K562 (cell line): ENCODE results near the gene TGOLN2. TPM values are rescaled to one million over a fixed set of nuclear protein-coding genes. Genes with fewer than 3 reads are reported as not detected.
A peak's percentile ranks its signal among the peaks of the same experiment; 100 is the strongest.
"Not testable (repeated sequence)": the region's sequence is repeated elsewhere in the genome, so short reads cannot be mapped to it uniquely, and the experiment has no call there.

Source experiments
- ATAC-seq: fragments of 200-7000 bp; cut with Tn5 transposase; 3 replicates; pipeline ENCODE4 v1.9.1; 2020; ENCODE audit warnings: moderate library complexity
- BruUV-seq: library from RNA; stranded (reverse); fragments of 400-500 nt; replicated peaks from 2 replicates; lab custom pipeline; 2021; lab: Mats Ljungman, UMichigan
- CTCF ChIA-PET: fragments of 300-600 bp; formaldehyde crosslinking; extraction: SDS; loops from one replicate; lab custom pipeline; 2021; ENCODE audit warnings: low intra/inter-chr PET ratio; lab: Yijun Ruan, JAX
- POLR2A ChIA-PET: fragments of 300-600, 350-650 bp; sonication (Branson Sonifier 250); formaldehyde crosslinking; extraction: SDS; loops from one replicate; lab custom pipeline; 2021; ENCODE audit warnings: antibody characterized with exemption, inconsistent platforms; lab: Yijun Ruan, JAX
- DNase-seq, 4 experiments: peaks; one replicate each; pipeline versions ENCODE4 v3.0.0 to v3.0.0-alpha.2; 2011 to 2018; ENCODE audit warnings: low spot score in 3 of 4, mixed read lengths in 3 of 4; ENCODE audit errors: extremely low read depth in 1 of 4
- FAIRE-seq: peaks from 2 replicates; lab custom pipeline; 2011; peaks lifted over from hg19 to GRCh38; lab: Jason Lieb, UNC
- H2AFZ ChIP-seq: 2 replicates; pipeline ENCODE4 v1.6.0; 2011; ENCODE audit warnings: low read depth, low read length, control low read depth, inconsistent platforms
- H3K27ac ChIP-seq: fragments of 200-600 bp; 3 replicates; pipeline ENCODE4 v1.8.0; 2011; ENCODE audit warnings: low read depth, mild to moderate bottlenecking, control low read depth, inconsistent platforms, low read length, moderate library complexity, mixed read lengths; ENCODE audit errors: extremely low read depth
- H3K27me3 ChIP-seq, 2 experiments: fragments of 300-600 bp in 1 of 2; 2 replicates in 1 of 2; 3 replicates in 1 of 2; pipeline versions ENCODE4 v1.6.0 to v1.8.0; 2011; ENCODE audit warnings: inconsistent platforms in 2 of 2, low read length in 2 of 2, mild to moderate bottlenecking in 1 of 2, mixed read lengths in 1 of 2, moderate library complexity in 1 of 2; ENCODE audit not compliant: control insufficient read depth in 2 of 2, insufficient read depth in 2 of 2
- H3K36me3 ChIP-seq: fragments of 300-600 bp; 3 replicates; pipeline ENCODE4 v1.8.0; 2011; ENCODE audit warnings: mild to moderate bottlenecking, low read length, inconsistent platforms; ENCODE audit not compliant: control insufficient read depth, insufficient read depth
- H3K4me1 ChIP-seq, 2 experiments: fragments of 200-600 bp in 1 of 2; replicated peaks in 1 of 2; 2 replicates in 1 of 2; 3 replicates in 1 of 2; pipeline versions ENCODE4 v1.5.1 to v1.8.0; 2011; ENCODE audit warnings: inconsistent platforms in 2 of 2, low read length in 2 of 2, mild to moderate bottlenecking in 1 of 2, mixed read lengths in 1 of 2, moderate library complexity in 1 of 2; ENCODE audit not compliant: control insufficient read depth in 2 of 2, insufficient read depth in 2 of 2
- H3K4me2 ChIP-seq: 2 replicates; pipeline ENCODE4 v1.6.1; 2011; ENCODE audit warnings: low read length, control low read depth, inconsistent platforms, mixed read lengths; ENCODE audit not compliant: insufficient read depth
- H3K4me3 ChIP-seq: fragments of 200-600 bp; sonication (generic), shearing (Covaris generic); 2 replicates; pipeline ENCODE4 v1.5.1; 2016; ENCODE audit warnings: control low read depth, inconsistent platforms
- H3K79me2 ChIP-seq: fragments of 200-600 bp; 3 replicates; pipeline ENCODE4 v1.8.0; 2011; ENCODE audit warnings: low read length, inconsistent platforms; ENCODE audit not compliant: control insufficient read depth, insufficient read depth
- H3K9ac ChIP-seq, 2 experiments: 2 replicates each; pipeline versions ENCODE4 v1.6.0 to v1.6.1; 2011; ENCODE audit warnings: low read depth in 2 of 2, low read length in 2 of 2, control low read depth in 1 of 2, inconsistent platforms in 1 of 2, mild to moderate bottlenecking in 1 of 2, mixed read lengths in 1 of 2; ENCODE audit not compliant: insufficient read depth in 1 of 2
- H3K9me1 ChIP-seq: one replicate; pipeline ENCODE4 v1.6.0; 2011; ENCODE audit warnings: inconsistent platforms, mild to moderate bottlenecking, low read length, moderate library complexity; ENCODE audit not compliant: control insufficient read depth, insufficient read depth
- H3K9me3 ChIP-seq: replicated peaks from 2 replicates; pipeline ENCODE4 v1.5.1; 2011; ENCODE audit warnings: low read depth, low read length, inconsistent platforms; ENCODE audit not compliant: control insufficient read depth, insufficient read depth
- H4K20me1 ChIP-seq: replicated peaks from 2 replicates; pipeline ENCODE4 v1.6.1; 2011; ENCODE audit warnings: low read length, inconsistent platforms, mixed read lengths; ENCODE audit not compliant: control insufficient read depth, insufficient read depth
- CEBPB ChIP-seq: fragments of 450-650 bp; IDR thresholded peaks from 2 replicates; pipeline ENCODE4 v1.6.1; 2016; ENCODE audit warnings: missing genetic modification characterization, missing compliant biosample characterization
- CEBPG ChIP-seq, 3 experiments: fragments of 200-800 bp in 1 of 3; sonication (Bioruptor generic) in 1 of 3; sonication (generic) in 1 of 3; formaldehyde crosslinking in 1 of 3; IDR thresholded peaks in 2 of 3; conservative IDR thresholded peaks in 1 of 3; 2 replicates each; pipeline versions ENCODE4 v1.6.1 to v1.8.0; 2016 to 2022; ENCODE audit warnings: missing compliant biosample characterization in 2 of 3, missing genetic modification characterization in 2 of 3, mild to moderate bottlenecking in 1 of 3, missing genetic modification reagents in 1 of 3
- LEF1 ChIP-seq: fragments of 450-650 bp; IDR thresholded peaks from 2 replicates; pipeline ENCODE4 v1.6.1; 2016; ENCODE audit warnings: mild to moderate bottlenecking
- NCOR1 ChIP-seq: fragments of 450-650 bp; IDR thresholded peaks from 2 replicates; pipeline ENCODE4 v1.6.1; 2016; ENCODE audit warnings: mild to moderate bottlenecking, moderate library complexity
- PBX2 ChIP-seq, 2 experiments: IDR thresholded peaks in 1 of 2; conservative IDR thresholded peaks in 1 of 2; 2 replicates each; pipeline ENCODE4 v1.6.1; 2016; ENCODE audit warnings: low read depth in 2 of 2, mild to moderate bottlenecking in 1 of 2, missing compliant biosample characterization in 1 of 2, missing genetic modification characterization in 1 of 2, moderate library complexity in 1 of 2
- WGBS: fragments of 100-300 bp; shearing (Covaris generic); methylation state at CpG from one replicate; pipeline ENCODE4 v1.1.6; 2016; ENCODE audit warnings: low coverage, mixed read lengths; ENCODE audit not compliant: insufficient coverage; ENCODE audit errors: missing lambda C conversion rate; 5-methylcytosine and 5-hydroxymethylcytosine counted together
- in situ Hi-C: fragments of 300-500 bp; cut with MboI; formaldehyde crosslinking; loops from 4 replicates; pipeline ENCODE4 v1.15.0; 2018; ENCODE audit warnings: inconsistent platforms, mixed read lengths
- intact Hi-C: fragments of 100-400 bp; cut with micrococcal nuclease; formaldehyde crosslinking; loops from 2 replicates; pipeline ENCODE4 v1.14.2; 2022
- polyA plus RNA-seq, 8 experiments: library from polyadenylated mRNA; depleted of rRNA in 4 of 8; stranded (reverse) in 5 of 8; unstranded in 3 of 8; fragments of >200 nt; fragmentation: Nextera tagmentation in 2 of 8; fragmentation: Illumina TruSeq in 1 of 8; extraction: Ambion mirVana in 2 of 8; extraction: Trizol in 1 of 8; gene quantifications; 2 replicates each; pipeline versions ENCODE4 v1.2.1 to v1.2.3, GENCODE V29; 2011 to 2014; ENCODE audit warnings: inconsistent platforms in 1 of 8, missing spikeins in 1 of 8
- total RNA-seq, 7 experiments: library from RNA; depleted of rRNA in 6 of 7; stranded (reverse); fragments of >200 nt in 6 of 7; fragmentation: Illumina TruSeq in 2 of 7; extraction: Trizol in 2 of 7; gene quantifications; 2 replicates each; pipeline versions ENCODE4 v1.2.1 to v1.2.3, GENCODE V29; 2011 to 2021; ENCODE audit warnings: low replicate concordance in 1 of 7

TGOLN2 gene
- total and polyA plus RNA-seq, 9 of the 15 experiments (the other 6 are each of a cell fraction or from before 2014, with no cell fraction given), result 13.0 to 66.5 (median 35.9) TPM

GRCh38 chr2:85324639-85325465 is 2.9 kb downstream of the TGOLN2 start:
- CTCF ChIA-PET, result no interaction called here

GRCh38 chr2:85323988-85324367 is 3.8 kb downstream of the TGOLN2 start:
- peaks cover 75% of the 10 kb centered on the region for H3K36me3 ChIP-seq
- DNase-seq, ATAC-seq, in situ Hi-C loops, CTCF ChIA-PET, H3K4me3 ChIP-seq, H3K9me3 ChIP-seq, BruUV-seq, H3K9ac ChIP-seq, intact Hi-C loops, H2AFZ ChIP-seq, H3K4me2 ChIP-seq, H3K27ac ChIP-seq, H3K27me3 ChIP-seq, H3K9me1 ChIP-seq, FAIRE-seq: not testable (repeated sequence)
- POLR2A ChIA-PET, result interaction anchor here (1.5 kb wide), 1 partner anchor 16 kb away, joined by 4 read pairs; no protein-coding TSS in a partner anchor
- H4K20me1 ChIP-seq, result peaks cover 19% of the 10 kb centered on the region
- 97% methylated on average over 10 of the region's 11 CpGs for WGBS
- peaks cover 14 to 19% of the 10 kb centered on the region in 2 experiments; a peak in 4 of 5 replicates for H3K4me1 ChIP-seq
- H3K79me2 ChIP-seq, result peaks cover 62% of the 10 kb centered on the region

More at GRCh38 chr2:85324639-85325465, 2.9 kb downstream of the TGOLN2 start:
- POLR2A ChIA-PET, result interaction anchor here (0.5 to 1.5 kb wide), 4 partner anchors 10 to 279 kb away, joined by 3 to 5 read pairs (median 4); no protein-coding TSS in a partner anchor
- ATAC-seq, result no peak
- peaks cover 21 to 27% of the 10 kb centered on the region in 2 experiments; a peak in 4 of 5 replicates for H3K4me1 ChIP-seq
- intact Hi-C loops, result loop anchor here (5.0 kb wide), 3 partner anchors 92 to 292 kb away; partner anchors contain the start of genes SH2D6 and USP39
- peak overlapping the region; percentile 13 to 70; a peak in 3 of 4 replicates for H3K9ac ChIP-seq
- peaks cover 68% of the 10 kb centered on the region for H3K36me3 ChIP-seq
- BruUV-seq, result no TSS peak
- H3K9me1 ChIP-seq, result peaks cover 4% of the 10 kb centered on the region
- TF ChIP-seq CEBPB (tag) (peak; percentile 57), CEBPG (CRISPR knock-in tag; IDR thresholded peaks at IDR 0.05) (no peak), CEBPG (tag; conservative IDR thresholded peaks at IDR 0.05 in 1 of 2, IDR thresholded peaks at IDR 0.05 in 1 of 2) (peak; percentile 75 to 76), PBX2 (CRISPR knock-in tag; IDR thresholded peaks at IDR 0.05; ENCODE audit: low read depth) (no peak), PBX2 (tag; conservative IDR thresholded peaks at IDR 0.05; ENCODE audit: low read depth) (0 out of 2 replicates have a peak, but pooled peaks have one; percentile 8), NCOR1 (no peak), LEF1 (no peak)
- TF ChIP-seq, all 486 proteins: peak for 3
- Histone ChIP-seq H2AFZ (no peak overlapping the region), H4K20me1 (peaks cover 19% of the 10 kb centered on the region), H3K79me2 (peaks cover 59% of the 10 kb centered on the region), H3K27me3 (no peaks in the 10 kb centered on the region), H3K27ac (no peak overlapping the region), H3K4me3 (peak overlapping the region; percentile 82; the same call in 1 of the 2 replicates), H3K9me3 (no peaks in the 10 kb centered on the region), H3K4me2 (peak overlapping the region; percentile 97)
- no peak for DNase-seq
- in situ Hi-C loops, result no loop called here
- 53% methylated on average over 10 of the region's 10 CpGs for WGBS
- no peak for FAIRE-seq
